ENCODE results near the gene SPSB1.
A peak's percentile ranks its signal among the peaks of the same experiment; 100 is the strongest.

Gene SPSB1

GRCh38 chr1:9249534-9250410, 42.9 kb upstream of the SPSB1 start:
- no peaks in the 10 kb centered on the region for H3K27me3 ChIP-seq (ENCODE audit: low read depth, low read length)
- H3K4me3 ChIP-seq (ENCODE audit: low read depth in 1 of 2, low read length in 2 of 2), result no peak overlapping the region
- peaks cover 4 to 28% of the 10 kb centered on the region in 2 donors for H3K36me3 ChIP-seq (ENCODE audit: control insufficient read depth in 1 of 2, insufficient read depth in 2 of 2, low read length in 2 of 2)
- H3K27ac ChIP-seq (ENCODE audit: low read length), result peak overlapping the region; percentile 45
- peaks cover 2 to 27% of the 10 kb centered on the region in 2 donors for H3K4me1 ChIP-seq (ENCODE audit: control insufficient read depth in 1 of 2, insufficient read depth in 2 of 2, low read length in 2 of 2)
- no peaks in the 10 kb centered on the region for H3K9me3 ChIP-seq (ENCODE audit: control insufficient read depth in 1 of 2, low read length in 2 of 2)

- H3K27ac ChIP-seq (ENCODE audit: low read length), result peak overlapping the region; percentile 45
- peaks cover 0 to 27% of the 10 kb centered on the region in 2 donors for H3K4me1 ChIP-seq (ENCODE audit: control insufficient read depth in 1 of 2, insufficient read depth in 2 of 2, low read length in 2 of 2)
These were observed 42.0 kb upstream of the SPSB1 start for GRCh38 chr1:9250411-9251381.

GRCh38 chr1:9251501-9251900, 41.2 kb upstream of the SPSB1 start:
- H3K9me3 ChIP-seq (ENCODE audit: control insufficient read depth in 1 of 2, low read length in 2 of 2), result no peaks in the 10 kb centered on the region
- peaks cover 0 to 27% of the 10 kb centered on the region in 2 donors for H3K4me1 ChIP-seq (ENCODE audit: control insufficient read depth in 1 of 2, insufficient read depth in 2 of 2, low read length in 2 of 2)
- peaks cover 4 to 23% of the 10 kb centered on the region in 2 donors for H3K36me3 ChIP-seq (ENCODE audit: control insufficient read depth in 1 of 2, insufficient read depth in 2 of 2, low read length in 2 of 2)
- H3K27me3 ChIP-seq (ENCODE audit: low read depth, low read length), result no peaks in the 10 kb centered on the region
- no peak overlapping the region for H3K4me3 ChIP-seq (ENCODE audit: low read depth in 1 of 2, low read length in 2 of 2)
- H3K27ac ChIP-seq (ENCODE audit: low read length), result no peak overlapping the region

More at GRCh38 chr1:9250411-9251381, 42.0 kb upstream of the SPSB1 start:
- Histone ChIP-seq H3K9me3 (ENCODE audit: control insufficient read depth in 1 of 2, low read length in 2 of 2) (no peaks in the 10 kb centered on the region), H3K36me3 (ENCODE audit: control insufficient read depth in 1 of 2, insufficient read depth in 2 of 2, low read length in 2 of 2) (peaks cover 4 to 23% of the 10 kb centered on the region in 2 donors), H3K4me3 (ENCODE audit: low read depth in 1 of 2, low read length in 2 of 2) (peak overlapping the region in 1 of 2 donors; percentile 36), H3K27me3 (ENCODE audit: low read depth, low read length) (no peaks in the 10 kb centered on the region)

- Histone ChIP-seq H3K27ac (ENCODE audit: low read length) (no peak overlapping the region), H3K9me3 (ENCODE audit: control insufficient read depth in 1 of 2, low read length in 2 of 2) (no peaks in the 10 kb centered on the region), H3K27me3 (ENCODE audit: low read depth, low read length) (no peaks in the 10 kb centered on the region), H3K4me3 (ENCODE audit: low read depth in 1 of 2, low read length in 2 of 2) (no peak overlapping the region), H3K36me3 (ENCODE audit: control insufficient read depth in 1 of 2, insufficient read depth in 2 of 2, low read length in 2 of 2) (peaks cover 0 to 9% of the 10 kb centered on the region in 2 donors), H3K4me1 (ENCODE audit: control insufficient read depth in 1 of 2, insufficient read depth in 2 of 2, low read length in 2 of 2) (peaks cover 0 to 27% of the 10 kb centered on the region in 2 donors)
These were observed 39.7 kb upstream of the SPSB1 start for GRCh38 chr1:9253004-9253403.

- no peaks in the 10 kb centered on the region for H3K27me3 ChIP-seq (ENCODE audit: low read depth, low read length)
- peaks cover 0 to 27% of the 10 kb centered on the region in 2 donors for H3K4me1 ChIP-seq (ENCODE audit: control insufficient read depth in 1 of 2, insufficient read depth in 2 of 2, low read length in 2 of 2)
- no peak overlapping the region for H3K27ac ChIP-seq (ENCODE audit: low read length)
- H3K36me3 ChIP-seq (ENCODE audit: control insufficient read depth in 1 of 2, insufficient read depth in 2 of 2, low read length in 2 of 2), result peaks cover 0 to 9% of the 10 kb centered on the region in 2 donors
- H3K4me3 ChIP-seq (ENCODE audit: low read depth in 1 of 2, low read length in 2 of 2), result no peak overlapping the region
- H3K9me3 ChIP-seq (ENCODE audit: control insufficient read depth in 1 of 2, low read length in 2 of 2), result no peaks in the 10 kb centered on the region
These were observed 39.1 kb upstream of the SPSB1 start for GRCh38 chr1:9253453-9254105.

GRCh38 chr1:9256332-9256731, 36.4 kb upstream of the SPSB1 start:
- H3K4me3 ChIP-seq (ENCODE audit: low read depth in 1 of 2, low read length in 2 of 2), result no peak overlapping the region
- H3K27ac ChIP-seq (ENCODE audit: low read length), result no peak overlapping the region
- H3K27me3 ChIP-seq (ENCODE audit: low read depth, low read length), result no peaks in the 10 kb centered on the region
- H3K36me3 ChIP-seq (ENCODE audit: control insufficient read depth in 1 of 2, insufficient read depth in 2 of 2, low read length in 2 of 2), result peaks cover 0 to 9% of the 10 kb centered on the region in 2 donors
- H3K9me3 ChIP-seq (ENCODE audit: control insufficient read depth in 1 of 2, low read length in 2 of 2), result no peaks in the 10 kb centered on the region
- H3K4me1 ChIP-seq (ENCODE audit: control insufficient read depth in 1 of 2, insufficient read depth in 2 of 2, low read length in 2 of 2), result peaks cover 0 to 6% of the 10 kb centered on the region in 2 donors

- no peaks in the 10 kb centered on the region for H3K27me3 ChIP-seq (ENCODE audit: low read depth, low read length)
- no peaks in the 10 kb centered on the region for H3K9me3 ChIP-seq (ENCODE audit: control insufficient read depth in 1 of 2, low read length in 2 of 2)
- H3K27ac ChIP-seq (ENCODE audit: low read length), result no peak overlapping the region
- H3K4me3 ChIP-seq (ENCODE audit: low read depth in 1 of 2, low read length in 2 of 2), result no peak overlapping the region
- H3K4me1 ChIP-seq (ENCODE audit: control insufficient read depth in 1 of 2, insufficient read depth in 2 of 2, low read length in 2 of 2), result no peaks in the 10 kb centered on the region
- H3K36me3 ChIP-seq (ENCODE audit: control insufficient read depth in 1 of 2, insufficient read depth in 2 of 2, low read length in 2 of 2), result peaks cover 7 to 24% of the 10 kb centered on the region in 2 donors
These were observed 34.8 kb upstream of the SPSB1 start for GRCh38 chr1:9257851-9258250.

GRCh38 chr1:9258629-9259028, 34.1 kb upstream of the SPSB1 start:
- peaks cover 11 to 30% of the 10 kb centered on the region in 2 donors for H3K36me3 ChIP-seq (ENCODE audit: control insufficient read depth in 1 of 2, insufficient read depth in 2 of 2, low read length in 2 of 2)
- H3K4me3 ChIP-seq (ENCODE audit: low read depth in 1 of 2, low read length in 2 of 2), result no peak overlapping the region
- no peaks in the 10 kb centered on the region for H3K4me1 ChIP-seq (ENCODE audit: control insufficient read depth in 1 of 2, insufficient read depth in 2 of 2, low read length in 2 of 2)
- H3K27ac ChIP-seq (ENCODE audit: low read length), result no peak overlapping the region
- no peaks in the 10 kb centered on the region for H3K9me3 ChIP-seq (ENCODE audit: control insufficient read depth in 1 of 2, low read length in 2 of 2)
- no peaks in the 10 kb centered on the region for H3K27me3 ChIP-seq (ENCODE audit: low read depth, low read length)

GRCh38 chr1:9260059-9260766, 32.5 kb upstream of the SPSB1 start:
- Histone ChIP-seq H3K36me3 (ENCODE audit: control insufficient read depth in 1 of 2, insufficient read depth in 2 of 2, low read length in 2 of 2) (peaks cover 21 to 46% of the 10 kb centered on the region in 2 donors), H3K4me1 (ENCODE audit: control insufficient read depth in 1 of 2, insufficient read depth in 2 of 2, low read length in 2 of 2) (no peaks in the 10 kb centered on the region), H3K27me3 (ENCODE audit: low read depth, low read length) (no peaks in the 10 kb centered on the region), H3K27ac (ENCODE audit: low read length) (no peak overlapping the region), H3K4me3 (ENCODE audit: low read depth in 1 of 2, low read length in 2 of 2) (no peak overlapping the region), H3K9me3 (ENCODE audit: control insufficient read depth in 1 of 2, low read length in 2 of 2) (no peaks in the 10 kb centered on the region)

- H3K27ac ChIP-seq (ENCODE audit: low read length), result no peak overlapping the region
- H3K4me3 ChIP-seq (ENCODE audit: low read depth in 1 of 2, low read length in 2 of 2), result no peak overlapping the region
- H3K36me3 ChIP-seq (ENCODE audit: control insufficient read depth in 1 of 2, insufficient read depth in 2 of 2, low read length in 2 of 2), result peaks cover 23 to 49% of the 10 kb centered on the region in 2 donors
- H3K4me1 ChIP-seq (ENCODE audit: control insufficient read depth in 1 of 2, insufficient read depth in 2 of 2, low read length in 2 of 2), result no peaks in the 10 kb centered on the region
- H3K9me3 ChIP-seq (ENCODE audit: control insufficient read depth in 1 of 2, low read length in 2 of 2), result no peaks in the 10 kb centered on the region
- no peaks in the 10 kb centered on the region for H3K27me3 ChIP-seq (ENCODE audit: low read depth, low read length)
These were observed 31.2 kb upstream of the SPSB1 start for GRCh38 chr1:9261496-9261895.

All from muscle layer of duodenum (tissue), 2 donors.